GM18870 (cell line): ENCODE results near the gene AADAT.

Source experiments
- ATAC-seq: cut with Tn5 transposase; IDR thresholded peaks from one replicate; pipeline ENCODE4 v1.9.1; 2021; ENCODE audit warnings: moderate library complexity; ENCODE audit not compliant: unreplicated experiment

Gene AADAT

DNA sequence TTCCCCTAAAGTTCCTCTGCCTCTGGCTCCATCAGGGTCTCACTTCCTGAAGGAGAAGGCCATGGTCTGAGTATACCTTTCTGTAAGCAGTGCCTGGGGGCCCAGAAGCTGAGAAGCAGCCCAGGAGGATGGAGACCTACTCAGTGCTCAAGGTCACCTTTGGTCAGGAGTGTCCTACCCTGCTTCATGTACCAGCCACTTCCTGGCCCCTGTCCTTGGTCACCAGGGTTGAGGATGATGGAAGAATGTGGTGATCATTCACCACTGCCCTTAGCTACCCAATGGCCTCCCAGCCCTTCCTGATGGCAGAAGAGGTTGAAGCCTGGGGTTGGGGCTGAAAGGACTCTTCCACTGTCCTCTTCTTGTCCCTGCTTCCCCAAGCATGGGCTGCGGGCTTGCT, 54.5 kb downstream of the AADAT start:
- no peak for ATAC-seq

DNA sequence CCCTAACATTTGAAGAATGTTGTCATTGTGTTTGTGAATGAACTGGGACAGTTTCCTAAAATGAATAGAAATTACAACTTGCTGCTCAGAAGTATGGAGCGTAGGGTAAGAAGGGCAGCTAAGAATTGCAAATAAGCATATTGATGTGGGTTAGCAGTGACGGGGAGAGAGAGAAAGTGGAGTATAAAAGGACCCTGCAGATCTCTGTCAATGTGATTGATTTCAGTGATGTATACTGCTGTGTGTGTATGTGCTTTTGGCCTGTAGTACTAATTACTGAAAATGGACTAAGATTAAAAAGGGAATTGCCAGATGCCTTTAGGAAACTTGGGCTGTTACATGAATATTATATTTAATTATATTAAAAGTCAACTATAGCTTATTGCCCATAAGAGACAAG, 55.8 kb downstream of the AADAT start:
- no peak for ATAC-seq

DNA sequence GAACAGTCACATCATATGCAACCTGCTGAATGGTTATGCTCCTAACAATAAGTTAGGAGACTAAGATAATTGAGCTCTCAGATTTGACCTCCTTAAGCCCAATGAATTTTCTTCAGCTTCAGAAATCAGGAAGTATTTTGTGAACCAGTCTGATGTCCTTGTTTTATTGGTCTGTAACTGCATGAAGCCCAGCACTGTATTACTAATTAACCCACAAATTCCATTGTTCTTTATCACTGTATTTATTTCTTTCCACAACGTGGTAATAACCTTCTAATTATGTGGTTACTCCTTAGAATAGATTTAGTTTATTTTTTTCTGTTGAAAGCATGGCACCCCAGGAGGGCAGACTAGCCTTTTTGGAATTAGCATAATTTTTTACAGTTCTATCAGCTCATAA, 59.6 kb downstream of the AADAT start:
- no peak for ATAC-seq

DNA sequence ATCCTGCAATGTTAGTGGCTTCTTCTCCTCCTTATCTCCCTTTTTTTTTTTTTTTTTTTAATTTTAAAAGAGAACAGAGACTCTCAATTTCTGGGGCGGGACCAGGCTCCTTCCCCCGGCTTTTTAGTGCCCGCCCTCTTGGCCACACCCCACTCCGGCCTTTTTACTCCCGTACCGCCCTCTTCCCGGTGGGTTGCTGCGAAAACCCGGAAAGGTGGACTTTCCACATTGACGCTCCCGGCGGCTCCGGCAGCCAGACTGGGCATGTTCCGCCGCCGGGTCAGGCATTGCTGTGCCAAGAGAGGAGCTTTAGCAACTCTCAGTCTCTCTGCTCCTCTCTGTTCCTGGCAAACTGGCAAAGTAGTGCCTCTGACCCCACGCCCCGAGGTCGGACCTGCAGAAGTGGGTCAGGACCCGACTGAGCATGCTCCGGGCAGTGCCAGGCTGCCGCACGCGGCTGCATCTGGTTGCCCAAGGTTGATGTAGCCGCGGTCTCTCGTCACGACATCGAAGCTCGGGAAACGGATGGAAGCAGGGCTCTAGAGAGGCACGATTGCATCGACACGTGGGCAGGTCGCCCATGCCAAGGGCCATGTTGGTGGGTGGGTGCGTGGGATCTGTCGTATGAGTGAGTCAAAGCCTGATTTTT, 62.5 kb downstream of the AADAT start:
- ATAC-seq, result peak; percentile 74

DNA sequence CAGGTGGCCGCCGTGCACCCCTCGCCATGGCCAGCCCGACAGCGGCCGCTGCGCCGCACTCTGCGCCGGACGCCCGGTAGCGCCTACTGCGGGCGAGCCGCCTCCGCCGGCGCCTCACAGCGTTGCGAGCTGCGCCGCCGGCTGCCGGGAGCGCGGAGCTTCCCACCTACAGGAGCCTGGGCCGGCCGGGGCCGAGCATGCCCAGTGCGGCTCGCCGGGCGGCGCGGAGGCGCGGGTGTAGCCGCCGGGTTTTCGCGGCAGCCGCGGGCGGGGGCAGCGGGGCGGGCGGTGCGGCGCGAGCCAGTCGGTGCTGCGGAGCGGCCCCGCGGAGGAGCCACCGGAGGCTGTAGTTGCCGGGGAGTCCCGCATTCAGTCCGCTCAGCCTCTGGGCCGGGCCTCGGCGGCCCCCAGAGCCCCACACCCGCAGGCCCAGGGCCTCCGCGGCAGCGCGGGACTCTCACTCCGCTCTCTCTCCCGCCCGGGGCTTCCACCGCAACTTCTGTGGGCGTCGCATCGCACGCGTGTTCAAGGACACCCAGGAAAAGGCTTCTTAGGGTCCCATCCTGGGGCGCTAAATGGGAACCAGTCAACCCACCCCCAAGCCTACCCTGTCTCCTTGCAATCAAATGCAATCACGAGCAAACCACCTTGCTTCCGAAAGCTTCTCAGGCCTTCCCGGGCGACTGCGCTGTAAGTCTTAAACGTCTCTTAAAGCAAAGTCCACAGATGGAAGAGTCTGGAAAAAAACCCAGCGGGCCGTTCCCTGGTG, 63.3 kb downstream of the AADAT start, which contains the start of gene MFAP3L:
TSS of gene MFAP3L (minus strand) at position 143 of the 769 bp plus-strand sequence. CDS start 20,518 bp downstream, outside the sequence.
- ATAC-seq, result peak; percentile 52

DNA sequence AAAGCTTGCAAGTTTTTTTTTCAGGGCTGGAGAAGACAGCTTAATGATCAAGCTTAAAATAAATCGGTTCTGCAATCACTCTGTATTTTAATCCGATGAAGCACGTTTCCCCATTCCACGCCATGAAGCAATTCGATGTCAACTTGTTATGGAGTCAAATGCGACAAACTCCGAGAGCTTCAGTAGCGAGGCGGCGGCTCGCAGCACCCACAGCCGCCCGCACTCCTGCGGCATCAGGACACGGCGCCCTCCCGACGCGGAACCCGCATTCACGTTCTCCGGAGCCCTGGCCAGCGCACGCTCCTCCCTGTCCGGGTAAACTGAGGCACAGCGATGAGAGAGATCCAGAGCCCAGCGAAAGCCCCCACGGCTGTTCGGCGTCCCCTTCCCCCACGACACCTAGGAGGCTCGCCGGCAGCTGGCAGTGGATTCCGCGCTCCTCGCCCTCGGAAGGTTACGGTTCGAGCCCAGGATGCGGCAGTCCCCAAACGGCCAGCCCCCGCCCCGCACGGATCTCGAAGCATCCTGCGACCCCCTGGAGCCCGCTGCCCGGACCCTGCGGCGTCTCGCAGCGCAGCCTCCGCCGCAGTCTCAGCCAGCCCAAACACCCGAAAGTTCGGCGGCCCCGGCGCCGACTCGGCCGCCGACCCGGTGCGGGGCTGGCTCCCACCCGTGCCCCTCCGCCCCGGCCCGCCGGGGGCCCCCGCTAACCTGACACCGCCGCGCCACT, 64.1 kb downstream of the AADAT start:
- ATAC-seq, result no peak

DNA sequence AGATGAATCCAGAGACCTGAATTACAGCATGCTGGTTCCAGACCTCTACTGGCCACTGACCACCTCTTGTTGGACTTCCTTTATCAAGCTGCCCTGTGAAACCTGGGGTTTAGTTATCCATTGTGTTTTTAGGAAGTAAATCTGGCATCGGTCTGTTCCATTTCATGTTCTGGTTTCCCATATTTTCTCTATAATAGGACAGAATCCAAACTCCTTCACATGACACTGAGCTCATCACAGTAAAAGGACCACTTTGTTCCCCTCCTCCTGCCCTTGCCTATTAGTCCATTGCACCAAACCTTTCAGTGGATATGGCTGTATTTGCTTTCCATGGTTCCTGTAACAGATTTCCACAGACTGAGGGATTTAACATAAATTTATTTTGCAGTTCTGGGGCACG, 67.5 kb downstream of the AADAT start:
- no peak for ATAC-seq

DNA sequence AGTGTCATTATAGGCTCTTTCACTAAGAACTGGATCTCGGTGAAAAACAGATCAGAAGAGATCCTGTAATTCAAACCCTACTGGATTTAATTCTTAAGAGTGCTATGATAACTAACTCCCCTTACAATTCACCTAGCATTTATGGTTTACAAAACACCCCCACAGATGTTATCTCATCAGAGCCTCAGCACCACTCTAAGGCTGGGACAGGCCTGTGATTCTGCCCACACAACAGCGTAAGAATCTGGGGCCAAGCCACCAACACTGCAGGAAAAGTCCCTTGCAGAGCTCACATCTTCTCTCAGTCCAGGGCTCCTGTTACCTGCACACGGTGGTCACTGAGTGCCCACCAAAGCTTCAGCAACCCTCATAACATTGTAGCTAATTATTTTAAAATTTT, 72.5 kb downstream of the AADAT start:
- ATAC-seq, result no peak

DNA sequence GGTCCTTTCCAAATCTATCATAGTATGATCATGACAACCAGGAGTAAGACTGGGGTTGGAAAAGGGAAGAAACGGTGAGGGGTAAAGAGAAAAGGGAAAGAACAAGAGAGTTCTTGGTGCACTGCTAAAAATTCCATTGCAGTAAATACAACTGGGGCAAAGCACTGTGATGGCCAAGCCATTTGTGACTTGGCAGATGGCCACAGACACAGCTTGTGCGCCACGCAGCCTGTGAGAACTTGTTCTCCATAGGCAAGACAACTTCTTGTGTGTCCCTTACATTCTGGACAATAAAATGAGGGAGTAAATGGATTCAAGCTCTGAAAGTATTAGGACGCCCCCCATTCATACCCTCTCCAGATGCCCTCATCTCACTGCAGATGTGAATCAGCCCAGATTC, 74.5 kb downstream of the AADAT start:
- ATAC-seq, result no peak

DNA sequence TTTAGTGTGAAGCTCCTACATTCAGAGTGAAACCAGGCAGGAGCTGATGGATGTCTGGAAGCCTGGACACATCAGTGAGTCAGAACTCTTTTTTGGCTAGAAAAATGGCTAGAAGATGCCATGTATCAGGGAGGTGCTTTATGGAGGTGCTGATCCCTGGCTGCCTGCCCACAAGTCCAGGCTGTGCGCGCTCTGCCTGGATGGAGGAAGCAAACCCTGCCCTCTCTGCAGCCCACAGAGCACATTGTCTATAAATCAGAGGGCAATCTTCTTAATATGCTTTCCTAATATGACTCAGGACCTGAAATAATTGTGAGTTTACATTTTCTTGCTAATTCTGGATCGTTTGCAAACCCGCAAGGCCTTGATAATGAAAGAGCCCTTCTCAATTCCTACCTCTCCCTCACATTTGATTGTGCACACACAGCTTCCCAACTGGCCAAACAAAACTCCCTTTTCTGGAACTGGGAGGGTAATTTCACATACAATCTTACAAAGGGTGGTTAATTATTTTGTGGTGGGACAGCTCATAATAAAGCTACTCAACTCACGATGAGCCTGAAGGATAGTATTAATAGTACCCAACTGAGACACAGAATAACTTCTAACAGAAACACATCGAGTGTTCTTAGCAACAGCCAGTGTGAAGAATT, 75.3 kb downstream of the AADAT start:
- ATAC-seq, result no peak

DNA sequence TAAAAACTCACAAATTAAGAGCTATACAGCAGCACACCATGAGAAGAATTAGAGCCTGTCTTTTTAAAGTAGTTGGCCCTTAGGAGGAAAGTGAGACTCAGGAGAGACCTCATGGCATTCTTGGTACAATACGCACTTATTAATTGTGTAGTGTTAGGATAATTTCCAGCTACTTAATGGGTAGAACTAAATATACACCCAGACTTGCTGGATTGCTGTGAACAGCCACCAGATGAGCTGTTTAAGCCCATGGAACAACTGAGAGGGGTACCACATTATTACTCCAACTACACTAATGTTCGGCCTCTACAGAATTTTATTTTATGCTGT, 77.2 kb downstream of the AADAT start:
- ATAC-seq, result no peak

DNA sequence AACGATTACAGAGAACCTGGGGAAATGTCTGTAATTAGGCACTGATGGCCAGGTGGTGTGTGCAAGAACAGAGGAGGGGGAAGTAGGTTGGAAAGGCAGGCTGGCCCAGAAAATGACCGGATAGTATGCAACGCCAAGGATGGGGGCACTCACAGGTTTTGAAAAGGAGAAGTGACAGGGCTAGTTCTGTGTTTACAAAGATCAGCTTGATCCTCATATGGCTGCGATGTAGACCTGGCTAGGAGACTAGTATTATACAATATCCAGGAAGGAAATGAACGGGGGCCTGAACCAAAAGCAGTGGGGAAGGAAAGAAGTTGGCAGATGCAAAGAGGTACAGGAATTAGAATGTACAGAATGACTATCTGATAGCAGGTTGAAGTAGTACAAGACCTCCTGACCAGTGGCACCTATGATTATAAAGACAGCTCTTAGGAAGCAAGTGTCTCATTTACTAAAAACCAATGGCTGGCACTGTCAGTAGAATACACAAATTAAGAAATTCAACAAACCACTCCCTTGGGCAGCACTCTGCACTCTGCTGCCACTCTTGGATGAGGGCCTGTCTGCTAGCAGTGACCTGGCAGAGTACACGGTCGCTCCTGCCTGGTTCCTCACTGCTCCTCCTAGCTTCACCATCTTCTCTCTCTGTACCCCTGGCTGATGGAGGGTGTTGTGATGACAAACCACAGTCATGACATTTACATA, 77.7 kb downstream of the AADAT start:
- no peak for ATAC-seq
